ENCODE data around the gene QPCTL. TPM values are rescaled to one million over a fixed set of nuclear protein-coding genes. Genes with fewer than 3 reads are reported as not detected.

QPCTL gene
- total and polyA plus RNA-seq, 9 of the 15 experiments (the other 6 are each of a cell fraction or from before 2014, with no cell fraction given), result 0.99 to 31.3 (median 12.7) TPM

GRCh38 chr19:45646345-45646698, 46.1 kb upstream of the QPCTL start (continued):
- no peak for TF ChIP-seq TFE3 (CRISPR knock-in tag; IDR thresholded peaks at IDR 0.05)
- no peak for TF ChIP-seq HDAC6 (IDR thresholded peaks at IDR 0.05; ENCODE audit: low read depth, low read length)
- no peak for TF ChIP-seq ZNF75A (CRISPR knock-in tag; IDR thresholded peaks at IDR 0.05)
- TF ChIP-seq TSC22D4 (tag; IDR thresholded peaks at IDR 0.05), result no peak
- no peak for TF ChIP-seq RBM14 (IDR thresholded peaks at IDR 0.05; ENCODE audit: borderline replicate concordance, insufficient read depth, low read depth, low read length)
- TF ChIP-seq ZBTB11 (CRISPR knock-in tag; IDR thresholded peaks at IDR 0.05), result no peak
- TF ChIP-seq RFX1 (IDR thresholded peaks at IDR 0.05), result no peak
- no peak for TF ChIP-seq CBX2 (IDR thresholded peaks at IDR 0.05; ENCODE audit: insufficient read depth, low read length, poor library complexity, severe bottlenecking)
- no peak for TF ChIP-seq PPARD (CRISPR knock-in tag; IDR thresholded peaks at IDR 0.05)
- TF ChIP-seq ADNP (tag; IDR thresholded peaks at IDR 0.05), result peak; percentile 72; the same call in 1 of the 2 replicates
- no peak for TF ChIP-seq ZNF12 (CRISPR knock-in tag; IDR thresholded peaks at IDR 0.05)
- TF ChIP-seq NR2F6 (CRISPR knock-in tag; IDR thresholded peaks at IDR 0.05), result no peak
- TF ChIP-seq ZNF316 (IDR thresholded peaks at IDR 0.05), result no peak
- TF ChIP-seq PCBP2 (IDR thresholded peaks at IDR 0.05; ENCODE audit: low read depth, low read length, poor library complexity, severe bottlenecking), result no peak
- no peak for TF ChIP-seq SOX6 (IDR thresholded peaks at IDR 0.05)
- no peak for TF ChIP-seq SRSF3 (IDR thresholded peaks at IDR 0.05; ENCODE audit: insufficient read depth, low read length)
- TF ChIP-seq MYC (IDR thresholded peaks at IDR 0.05; ENCODE audit: low read depth, low read length), result no peak
- TF ChIP-seq MYC (CRISPR knock-in tag; IDR thresholded peaks at IDR 0.05; ENCODE audit: borderline replicate concordance, low read depth), result no peak
- peak; percentile 12; the same call in 1 of the 2 replicates for TF ChIP-seq FOXP1 (CRISPR knock-in tag; IDR thresholded peaks at IDR 0.05)
- TF ChIP-seq SMAD4 (CRISPR knock-in tag; conservative IDR thresholded peaks at IDR 0.05), result no peak
- TF ChIP-seq RBM39 (optimal IDR thresholded peaks at IDR 0.05; ENCODE audit: low read depth, low read length), result no peak
- no peak for TF ChIP-seq NFIX (CRISPR knock-in tag; IDR thresholded peaks at IDR 0.05; ENCODE audit: low read depth)
- no peak for TF ChIP-seq NONO (IDR thresholded peaks at IDR 0.05; ENCODE audit: low read depth in 2 of 2, low read length in 1 of 2)
- no peak for TF ChIP-seq BCL6 (CRISPR knock-in tag; IDR thresholded peaks at IDR 0.05)
- no peak for TF ChIP-seq ZFPM2 (CRISPR knock-in tag; IDR thresholded peaks at IDR 0.05)
- 0 out of 2 replicates have a peak, but pooled peaks have one; percentile 1 for TF ChIP-seq SMC3 (conservative IDR thresholded peaks at IDR 0.05; ENCODE audit: insufficient read depth, low read depth, low read length)
- no peak for TF ChIP-seq MED1 (CRISPR knock-in tag; IDR thresholded peaks at IDR 0.05; ENCODE audit: borderline replicate concordance)

All from K562 (cell line).